Stomach smooth muscle (tissue), 2 donors: ENCODE results near the gene JAZF1.
"Not testable (repeated sequence)": the region's sequence is repeated elsewhere in the genome, so short reads cannot be mapped to it uniquely, and the experiment has no call there.

Source experiments
- H3K27ac ChIP-seq: one replicate; pipeline ENCODE4 v1.7.0; 2013; ENCODE audit warnings: mild to moderate bottlenecking, low read length, inconsistent platforms
- H3K27me3 ChIP-seq, 2 donors: one replicate each; pipeline ENCODE4 v1.7.0; 2013; ENCODE audit warnings: low read length in 2 of 2; ENCODE audit not compliant: insufficient read depth in 2 of 2, control insufficient read depth in 1 of 2
- H3K36me3 ChIP-seq, 2 donors: one replicate each; pipeline ENCODE4 v1.7.0; 2013; ENCODE audit warnings: low read length in 2 of 2; ENCODE audit not compliant: control insufficient read depth in 2 of 2, insufficient read depth in 2 of 2
- H3K4me1 ChIP-seq: one replicate; pipeline ENCODE4 v1.7.0; 2013; ENCODE audit warnings: low read length; ENCODE audit not compliant: control insufficient read depth, insufficient read depth
- H3K4me3 ChIP-seq, 2 donors: one replicate each; pipeline ENCODE4 v1.7.0; 2013; ENCODE audit warnings: low read length in 2 of 2
- H3K9ac ChIP-seq, 2 donors: one replicate each; pipeline ENCODE4 v1.7.0; 2013; ENCODE audit warnings: low read length in 2 of 2, mild to moderate bottlenecking in 1 of 2
- H3K9me3 ChIP-seq, 2 donors: one replicate each; pipeline ENCODE4 v1.7.0; 2013; ENCODE audit warnings: low read length in 2 of 2; ENCODE audit not compliant: control insufficient read depth in 2 of 2
- donor health status: healthy.
- donor health status: Pancreatic carcinoma.

JAZF1 gene

GRCh38 chr7:28020302-28020940 lies 160.2 kb downstream of the JAZF1 start:
- Histone ChIP-seq H3K9me3 (no peaks in the 10 kb centered on the region), H3K9ac (peak overlapping the region in 1 of 2 donors; percentile 1), H3K27me3 (no peaks in the 10 kb centered on the region), H3K27ac (no peak overlapping the region), H3K36me3 (no peaks in the 10 kb centered on the region), H3K4me1 (peaks cover 34% of the 10 kb centered on the region), H3K4me3 (peak overlapping the region in 1 of 2 donors; percentile 41)

- H3K9me3 ChIP-seq = no peaks in the 10 kb centered on the region
- no peaks in the 10 kb centered on the region for H3K36me3 ChIP-seq
- H3K9ac ChIP-seq = peak overlapping the region in 1 of 2 donors; percentile 36
- H3K4me3 ChIP-seq = peak overlapping the region in 1 of 2 donors; percentile 15
- no peaks in the 10 kb centered on the region for H3K27me3 ChIP-seq
- H3K27ac ChIP-seq = peak overlapping the region; percentile 41
- H3K4me1 ChIP-seq = peaks cover 34% of the 10 kb centered on the region
These were observed 161.6 kb downstream of the JAZF1 start for GRCh38 chr7:28018856-28019465.

GRCh38 chr7:28018446-28018845 lies 162.1 kb downstream of the JAZF1 start:
- H3K27me3 ChIP-seq = no peaks in the 10 kb centered on the region
- H3K9me3 ChIP-seq = no peaks in the 10 kb centered on the region
- peaks cover 34% of the 10 kb centered on the region for H3K4me1 ChIP-seq
- no peaks in the 10 kb centered on the region for H3K36me3 ChIP-seq
- H3K27ac ChIP-seq = no peak overlapping the region
- no peak overlapping the region for H3K4me3 ChIP-seq
- H3K9ac ChIP-seq = no peak overlapping the region

DNA sequence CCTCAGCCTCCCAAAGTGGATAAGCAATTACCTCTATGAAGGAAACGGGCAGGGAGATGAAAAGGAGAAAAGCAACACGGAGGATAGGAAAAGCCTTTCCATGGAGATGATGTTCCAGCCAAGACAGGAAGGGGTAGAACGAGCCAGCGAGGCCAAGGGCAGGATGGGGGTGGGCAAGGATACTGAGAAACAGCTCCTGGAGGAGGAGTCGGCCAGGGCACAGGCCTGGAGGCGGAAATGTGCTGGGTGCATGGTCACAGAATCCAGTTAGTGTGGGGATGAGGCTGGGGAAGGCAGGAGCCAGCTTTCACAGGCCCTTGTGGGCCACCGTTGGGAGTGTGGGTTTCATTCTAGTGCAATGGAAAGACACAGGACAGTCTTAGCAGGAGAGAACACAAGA lies 162.6 kb downstream of the JAZF1 start:
- no peaks in the 10 kb centered on the region for H3K36me3 ChIP-seq
- H3K9me3 ChIP-seq = no peaks in the 10 kb centered on the region
- H3K4me3 ChIP-seq = no peak overlapping the region
- H3K27me3 ChIP-seq = no peaks in the 10 kb centered on the region
- H3K27ac ChIP-seq = no peak overlapping the region
- H3K9ac ChIP-seq = no peak overlapping the region
- H3K4me1 ChIP-seq = peaks cover 34% of the 10 kb centered on the region

DNA sequence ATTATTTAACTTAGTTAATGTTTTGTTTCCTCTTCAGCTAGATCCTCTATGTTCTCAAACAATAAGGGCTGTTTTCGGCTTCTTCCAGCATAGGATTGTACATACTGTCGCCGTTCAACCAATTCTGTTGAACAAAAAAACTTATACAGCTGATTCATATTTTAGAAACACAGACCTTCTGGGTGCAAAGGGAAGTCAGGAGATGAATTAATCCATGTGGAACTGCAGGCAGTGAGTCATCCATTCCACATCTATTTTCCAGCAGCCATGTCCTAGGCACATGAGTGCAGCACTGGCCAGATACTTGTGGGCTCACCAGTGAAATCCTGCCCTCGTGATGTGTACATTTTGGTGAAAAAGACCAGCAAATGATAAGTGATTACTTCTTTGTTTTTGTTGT lies 163.2 kb downstream of the JAZF1 start:
- peaks cover 34% of the 10 kb centered on the region for H3K4me1 ChIP-seq
- no peaks in the 10 kb centered on the region for H3K27me3 ChIP-seq
- H3K36me3 ChIP-seq = no peaks in the 10 kb centered on the region
- no peak overlapping the region for H3K27ac ChIP-seq
- H3K9me3 ChIP-seq = no peaks in the 10 kb centered on the region
- no peak overlapping the region for H3K4me3 ChIP-seq
- no peak overlapping the region for H3K9ac ChIP-seq

DNA sequence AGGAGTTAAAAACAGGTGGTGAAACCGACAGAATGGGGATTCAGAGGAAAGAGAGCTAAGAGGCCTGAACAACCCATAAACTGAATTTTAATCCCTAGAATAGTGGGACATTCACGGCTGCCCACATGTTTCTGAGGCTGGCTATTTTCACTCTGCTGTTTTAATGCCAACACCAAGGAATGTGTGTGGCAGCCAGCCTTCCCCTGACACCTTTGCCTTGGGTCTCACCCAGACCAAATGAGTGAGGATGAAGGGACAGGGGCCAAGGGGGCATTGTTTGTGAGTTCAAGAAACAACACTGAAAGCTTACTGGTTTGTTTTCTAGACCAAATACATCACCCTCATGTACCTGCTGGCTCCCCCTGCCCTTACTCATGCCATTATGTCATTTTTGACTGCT lies 164.3 kb downstream of the JAZF1 start:
- H3K36me3 ChIP-seq = no peaks in the 10 kb centered on the region
- H3K9ac ChIP-seq = no peak overlapping the region
- no peaks in the 10 kb centered on the region for H3K9me3 ChIP-seq
- no peaks in the 10 kb centered on the region for H3K27me3 ChIP-seq
- H3K4me3 ChIP-seq = no peak overlapping the region
- H3K4me1 ChIP-seq = peaks cover 34% of the 10 kb centered on the region
- no peak overlapping the region for H3K27ac ChIP-seq

GRCh38 chr7:28015169-28015568 lies 165.4 kb downstream of the JAZF1 start:
- no peaks in the 10 kb centered on the region for H3K36me3 ChIP-seq
- no peak overlapping the region for H3K4me3 ChIP-seq
- H3K9ac ChIP-seq = no peak overlapping the region
- peaks cover 26% of the 10 kb centered on the region for H3K4me1 ChIP-seq
- H3K27ac ChIP-seq = no peak overlapping the region
- no peaks in the 10 kb centered on the region for H3K9me3 ChIP-seq
- no peaks in the 10 kb centered on the region for H3K27me3 ChIP-seq

DNA sequence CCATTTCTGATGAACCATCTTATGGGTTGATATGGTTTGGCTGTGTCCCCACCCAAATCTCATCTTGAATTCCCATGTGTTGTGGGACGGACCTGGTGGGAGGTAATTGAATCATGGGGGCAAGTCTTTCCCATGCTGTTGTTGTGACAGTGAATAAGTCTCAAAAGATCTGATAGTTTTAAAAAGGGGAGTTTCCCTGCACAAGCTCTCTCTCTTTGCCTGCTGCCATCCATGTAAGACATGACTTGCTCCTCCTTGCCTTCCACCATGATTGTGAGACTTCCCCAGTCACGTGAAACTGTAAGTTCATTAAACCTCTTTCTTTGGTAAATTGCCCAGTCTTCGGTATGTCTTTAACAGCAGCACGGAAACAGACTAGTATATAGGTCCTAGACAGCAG lies 166.3 kb downstream of the JAZF1 start:
- H3K4me1 ChIP-seq = peaks cover 19% of the 10 kb centered on the region
- not testable (repeated sequence) for H3K9ac ChIP-seq, H3K36me3 ChIP-seq, H3K27ac ChIP-seq, H3K9me3 ChIP-seq, H3K4me3 ChIP-seq, H3K27me3 ChIP-seq

GRCh38 chr7:28013441-28013840 lies 167.2 kb downstream of the JAZF1 start:
- H3K36me3 ChIP-seq = no peaks in the 10 kb centered on the region
- no peaks in the 10 kb centered on the region for H3K9me3 ChIP-seq
- H3K4me3 ChIP-seq = no peak overlapping the region
- H3K27ac ChIP-seq = no peak overlapping the region
- no peak overlapping the region for H3K9ac ChIP-seq
- H3K4me1 ChIP-seq = peaks cover 12% of the 10 kb centered on the region
- H3K27me3 ChIP-seq = no peaks in the 10 kb centered on the region

DNA sequence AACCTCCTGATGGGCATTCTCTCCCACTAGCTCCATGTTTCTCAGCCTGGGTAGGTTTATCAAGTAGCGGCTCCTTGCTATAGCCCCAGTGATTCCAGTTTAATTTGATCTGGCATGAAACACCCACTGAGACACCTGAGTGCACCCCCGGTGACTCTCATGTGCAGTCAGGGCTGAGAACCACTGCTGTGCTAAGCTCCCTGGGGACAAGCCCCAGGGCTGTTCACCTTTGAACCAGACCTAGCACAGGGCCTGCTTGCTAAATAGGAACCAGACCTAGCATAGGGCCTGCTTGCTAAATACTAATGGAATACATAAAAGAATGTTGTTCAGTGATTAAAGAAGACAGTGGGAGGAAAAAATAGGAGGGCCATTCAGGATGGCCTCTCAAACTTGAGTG lies 167.6 kb downstream of the JAZF1 start:
- Histone ChIP-seq H3K27me3 (no peaks in the 10 kb centered on the region), H3K36me3 (no peaks in the 10 kb centered on the region), H3K4me3 (no peak overlapping the region), H3K4me1 (peaks cover 8% of the 10 kb centered on the region), H3K9ac (no peak overlapping the region), H3K9me3 (no peaks in the 10 kb centered on the region), H3K27ac (no peak overlapping the region)

GRCh38 chr7:28008911-28009310 lies 171.7 kb downstream of the JAZF1 start:
- no peak overlapping the region for H3K9ac ChIP-seq
- H3K4me1 ChIP-seq = no peaks in the 10 kb centered on the region
- no peaks in the 10 kb centered on the region for H3K9me3 ChIP-seq
- no peaks in the 10 kb centered on the region for H3K36me3 ChIP-seq
- no peak overlapping the region for H3K27ac ChIP-seq
- no peaks in the 10 kb centered on the region for H3K27me3 ChIP-seq
- no peak overlapping the region for H3K4me3 ChIP-seq
